Neural crest cell (in vitro differentiated cells): Measurements from ENCODE around the gene ZHX3. TPM values are rescaled to one million over a fixed set of nuclear protein-coding genes. Genes with fewer than 3 reads are reported as not detected.

Source experiments
- DNase-seq: peaks from one replicate; pipeline ENCODE4 v3.0.0; 2021; ENCODE audit warnings: low read depth, mixed read lengths, low spot score
- H3K27ac Mint-ChIP-seq: one replicate; pipeline ENCODE4 v1.8.0; 2021; ENCODE audit warnings: mild to moderate bottlenecking, mixed read lengths; ENCODE audit not compliant: unreplicated experiment
- H3K27me3 Mint-ChIP-seq: 2 replicates; pipeline ENCODE4 v1.8.0; 2021; ENCODE audit warnings: low read depth, mild to moderate bottlenecking, mixed read lengths
- H3K36me3 Mint-ChIP-seq: 2 replicates; pipeline ENCODE4 v1.8.0; 2021; ENCODE audit warnings: low read depth, mild to moderate bottlenecking, mixed read lengths
- H3K4me1 Mint-ChIP-seq: 2 replicates; pipeline ENCODE4 v1.8.0; 2021; ENCODE audit warnings: mixed read lengths
- H3K4me3 Mint-ChIP-seq: one replicate; pipeline ENCODE4 v1.8.0; 2021; ENCODE audit warnings: mild to moderate bottlenecking, mixed read lengths
- H3K9me3 Mint-ChIP-seq: 2 replicates; pipeline ENCODE4 v1.8.0; 2021; ENCODE audit warnings: mixed read lengths
- CTCF ChIP-seq: fragments of 200-600 bp; sonication (generic); conservative IDR thresholded peaks from 2 replicates; pipeline ENCODE4 v1.5.0; 2021; ENCODE audit warnings: antibody characterized with exemption, mild to moderate bottlenecking
- total RNA-seq: library from RNA; stranded (reverse); gene quantifications from 2 replicates; pipeline ENCODE4 v1.2.1, GENCODE V29; 2021

The ZHX3 gene
- total RNA-seq, 1 donor from 2014 or later, result 13.0 TPM

- DNase-seq, result no peak
- H3K4me1 Mint-ChIP-seq, result peaks cover 23% of the 10 kb centered on the region
- H3K9me3 Mint-ChIP-seq, result no peaks in the 10 kb centered on the region
- peak overlapping the region; percentile 88 for H3K27ac Mint-ChIP-seq
- H3K36me3 Mint-ChIP-seq, result peaks cover 28% of the 10 kb centered on the region
- H3K4me3 Mint-ChIP-seq, result peak overlapping the region; percentile 47
- no peak for TF ChIP-seq CTCF
- H3K27me3 Mint-ChIP-seq, result peaks cover 3% of the 10 kb centered on the region
These were observed 145.7 kb downstream of the ZHX3 start for GRCh38 chr20:41171736-41172295.

DNA sequence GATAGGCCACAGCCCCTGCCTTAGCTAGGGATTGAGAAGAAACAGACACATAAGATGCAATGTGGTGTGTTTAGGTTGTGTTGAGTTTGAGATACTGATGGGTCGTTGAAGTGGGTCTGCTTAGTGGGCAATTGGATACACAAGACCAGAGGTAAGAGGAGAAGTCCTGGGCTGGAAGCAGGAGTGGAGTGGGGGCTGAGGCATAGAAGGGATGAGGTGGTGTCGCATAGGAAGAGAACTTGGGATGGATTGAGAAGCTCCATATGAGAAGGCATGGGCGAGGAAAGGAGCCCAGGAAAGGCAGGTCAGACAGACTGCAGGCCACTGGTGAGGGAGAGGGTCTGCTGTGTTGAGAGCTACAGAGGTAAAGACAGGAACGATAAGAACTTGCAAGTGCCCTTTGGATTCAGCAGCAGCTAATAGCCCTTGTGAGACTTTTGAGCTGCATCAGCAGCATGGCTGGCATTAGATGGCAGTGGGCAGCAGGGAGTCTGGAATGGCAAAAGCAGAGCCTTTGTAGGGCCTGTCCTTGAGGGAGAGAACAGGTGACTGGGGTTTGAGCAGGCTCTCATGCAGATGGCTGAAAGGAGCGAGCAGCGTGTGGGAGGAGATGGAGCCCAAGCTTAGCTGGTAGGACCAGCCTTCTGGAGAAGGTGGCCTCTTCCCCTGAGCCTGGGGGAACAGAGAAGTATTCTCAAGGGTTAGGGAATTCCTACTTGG lies 147.0 kb downstream of the ZHX3 start:
- no peak for TF ChIP-seq CTCF
- peak overlapping the region; percentile 91 for H3K27ac Mint-ChIP-seq
- H3K36me3 Mint-ChIP-seq, result peaks cover 29% of the 10 kb centered on the region
- H3K27me3 Mint-ChIP-seq, result peaks cover 3% of the 10 kb centered on the region
- no peaks in the 10 kb centered on the region for H3K9me3 Mint-ChIP-seq
- H3K4me3 Mint-ChIP-seq, result peak overlapping the region; percentile 22
- peaks cover 23% of the 10 kb centered on the region for H3K4me1 Mint-ChIP-seq
- no peak for DNase-seq

DNA sequence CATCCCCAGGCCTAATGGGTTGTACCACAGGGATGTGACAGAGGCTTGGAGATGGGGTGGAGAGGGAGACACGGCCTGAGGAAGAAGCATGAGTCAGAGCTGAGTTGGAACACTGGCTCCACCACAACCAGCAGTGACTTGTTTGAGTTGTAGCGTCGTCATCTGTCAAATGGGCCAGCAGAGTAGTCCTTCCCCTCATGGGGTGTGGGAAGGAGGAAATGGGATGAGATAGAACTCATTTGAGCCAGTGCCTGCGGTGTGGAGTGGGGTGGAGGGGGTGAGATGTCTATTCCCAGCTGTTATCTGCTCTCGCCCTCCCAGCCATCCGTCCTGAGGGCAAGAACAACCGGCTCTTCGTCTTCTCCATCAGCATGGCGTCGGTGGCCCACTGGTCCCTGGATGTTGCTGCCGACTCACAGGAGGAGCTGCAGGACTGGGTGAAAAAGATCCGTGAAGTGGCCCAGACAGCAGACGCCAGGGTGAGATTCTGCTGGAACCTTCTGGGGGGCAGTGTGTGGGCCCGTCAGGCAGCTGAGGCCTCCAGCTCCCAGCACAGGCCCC lies 147.7 kb downstream of the ZHX3 start:
- H3K4me1 Mint-ChIP-seq, result peaks cover 21% of the 10 kb centered on the region
- peak overlapping the region; percentile 91 for H3K27ac Mint-ChIP-seq
- no peak for DNase-seq
- H3K4me3 Mint-ChIP-seq, result no peak overlapping the region
- H3K9me3 Mint-ChIP-seq, result no peaks in the 10 kb centered on the region
- TF ChIP-seq CTCF, result no peak
- H3K36me3 Mint-ChIP-seq, result peaks cover 32% of the 10 kb centered on the region
- peaks cover 3% of the 10 kb centered on the region for H3K27me3 Mint-ChIP-seq

DNA sequence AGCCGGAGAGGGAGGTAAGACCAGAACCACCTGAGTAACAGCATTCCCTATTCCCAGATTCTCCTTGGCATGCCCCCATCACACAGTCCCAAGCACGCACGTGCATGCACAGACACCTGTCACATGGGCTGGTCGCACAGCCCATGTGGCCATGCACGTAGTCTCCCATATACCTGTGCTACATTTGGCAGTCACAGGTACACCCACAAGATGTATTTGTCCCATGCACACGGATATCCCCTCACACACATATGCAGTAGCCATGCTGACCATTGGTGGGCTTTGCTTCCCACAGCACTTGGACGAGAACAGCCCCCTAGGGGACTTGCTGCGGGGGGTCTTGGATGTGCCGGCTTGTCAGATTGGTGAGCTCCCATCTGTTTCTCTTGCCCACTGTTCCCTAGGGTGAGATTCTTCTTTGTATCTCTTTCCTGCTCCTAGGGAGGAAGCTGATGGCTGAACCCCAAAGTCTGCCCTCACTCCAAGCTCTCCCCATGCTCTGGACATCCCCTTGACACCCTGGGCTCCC lies 148.3 kb downstream of the ZHX3 start:
- Mint-ChIP-seq H3K4me1 (peaks cover 15% of the 10 kb centered on the region), H3K4me3 (no peak overlapping the region), H3K36me3 (peaks cover 29% of the 10 kb centered on the region), H3K9me3 (no peaks in the 10 kb centered on the region), H3K27me3 (peaks cover 3% of the 10 kb centered on the region), H3K27ac (no peak overlapping the region)
- DNase-seq, result no peak
- no peak for TF ChIP-seq CTCF

GRCh38 chr20:41168281-41169161 lies 149.0 kb downstream of the ZHX3 start:
- peaks cover 34% of the 10 kb centered on the region for H3K36me3 Mint-ChIP-seq
- H3K9me3 Mint-ChIP-seq, result no peaks in the 10 kb centered on the region
- no peak overlapping the region for H3K27ac Mint-ChIP-seq
- H3K4me1 Mint-ChIP-seq, result peaks cover 12% of the 10 kb centered on the region
- no peak overlapping the region for H3K4me3 Mint-ChIP-seq
- no peak for TF ChIP-seq CTCF
- peaks cover 3% of the 10 kb centered on the region for H3K27me3 Mint-ChIP-seq
- no peak for DNase-seq
